OCI-LY7 (cell line): Measurements from ENCODE around the gene MLPH.

Experiments used
- CTCF ChIP-seq: fragments of 200-600 bp; sonication (generic); conservative IDR thresholded peaks from 2 replicates; pipeline ENCODE4 v1.5.1; 2014; ENCODE audit warnings: mild to moderate bottlenecking, antibody characterized with exemption, low read length, moderate library complexity, mixed read lengths
- EZH2phosphoT487 ChIP-seq: fragments of 200-600 bp; sonication (generic); IDR thresholded peaks from 2 replicates; pipeline ENCODE4 v1.6.1; 2018; ENCODE audit warnings: low read depth, borderline replicate concordance, mild to moderate bottlenecking, mixed run types, antibody characterized with exemption, low read length, moderate library complexity, mixed read lengths

- TF ChIP-seq CTCF (no peak), EZH2phosphoT487 (no peak)
Measured at GRCh38 chr2:237533668-237534161, 46.7 kb downstream of the MLPH start.
